GM23248 (cell line): Measurements from ENCODE around the gene CTTNBP2. TPM values are rescaled to one million over a fixed set of nuclear protein-coding genes. Genes with fewer than 3 reads are reported as not detected.

Experiments used
- DNase-seq: peaks from one replicate; pipeline ENCODE4 v3.0.0-alpha.2; 2015
- H2AFZ ChIP-seq: fragments of 200-600 bp; sonication (generic); 2 replicates; pipeline ENCODE4 v1.6.1; 2016; ENCODE audit warnings: antibody characterized with exemption
- H3F3A ChIP-seq: fragments of 200-600 bp; sonication (generic); 2 replicates; pipeline ENCODE4 v1.6.1; 2016; ENCODE audit warnings: mild to moderate bottlenecking, antibody characterized with exemption, mixed run types; ENCODE audit not compliant: insufficient read depth
- H3K27ac ChIP-seq: fragments of 200-600 bp; sonication (generic); 2 replicates; pipeline ENCODE4 v1.5.1; 2016; ENCODE audit warnings: mild to moderate bottlenecking
- H3K27me3 ChIP-seq: fragments of 200-600 bp; sonication (generic); replicated peaks from 2 replicates; pipeline ENCODE4 v1.6.1; 2016; ENCODE audit warnings: mild to moderate bottlenecking; ENCODE audit not compliant: insufficient read depth
- H3K36me3 ChIP-seq: fragments of 200-600 bp; sonication (generic); 2 replicates; pipeline ENCODE4 v1.6.1; 2016; ENCODE audit warnings: low read depth, mild to moderate bottlenecking
- H3K4me1 ChIP-seq: fragments of 200-600 bp; sonication (generic); 2 replicates; pipeline ENCODE4 v1.6.1; 2016; ENCODE audit warnings: mild to moderate bottlenecking; ENCODE audit not compliant: insufficient read depth
- H3K4me2 ChIP-seq: fragments of 200-600 bp; sonication (generic); one replicate; pipeline ENCODE4 v1.6.1; 2016; ENCODE audit warnings: mild to moderate bottlenecking; ENCODE audit not compliant: unreplicated experiment
- H3K4me3 ChIP-seq: fragments of 200-600 bp; sonication (generic); 2 replicates; pipeline ENCODE4 v1.5.1; 2016; ENCODE audit warnings: mild to moderate bottlenecking
- H3K79me2 ChIP-seq: fragments of 200-600 bp; sonication (generic); 2 replicates; pipeline ENCODE4 v1.6.1; 2016; ENCODE audit warnings: mild to moderate bottlenecking; ENCODE audit not compliant: insufficient read depth
- H3K9ac ChIP-seq: fragments of 200-600 bp; sonication (generic); 2 replicates; pipeline ENCODE4 v1.6.1; 2016; ENCODE audit warnings: mild to moderate bottlenecking
- H3K9me2 ChIP-seq: fragments of 200-600 bp; sonication (generic); 2 replicates; pipeline ENCODE4 v1.6.1; 2016; ENCODE audit warnings: mixed run types, mild to moderate bottlenecking, moderate library complexity; ENCODE audit not compliant: insufficient read depth
- H3K9me3 ChIP-seq: fragments of 200-600 bp; sonication (generic); one replicate; pipeline ENCODE4 v1.6.1; 2017; ENCODE audit warnings: low read depth
- H4K20me1 ChIP-seq: fragments of 200-600 bp; sonication (generic); 2 replicates; pipeline ENCODE4 v1.6.0; 2016; ENCODE audit not compliant: insufficient read depth
- EZH2 ChIP-seq: fragments of 200-600 bp; sonication (generic); IDR thresholded peaks from 2 replicates; pipeline ENCODE4 v1.6.1; 2018; ENCODE audit warnings: antibody characterized with exemption, mild to moderate bottlenecking; ENCODE audit not compliant: insufficient read depth, poor library complexity, severe bottlenecking
- EZH2phosphoT487 ChIP-seq: fragments of 200-600 bp; sonication (generic); IDR thresholded peaks from 2 replicates; pipeline ENCODE4 v1.6.1; 2018; ENCODE audit warnings: antibody characterized with exemption, moderate library complexity, mild to moderate bottlenecking, low read depth; ENCODE audit not compliant: insufficient read depth
- WGBS, 2 experiments: methylation state at CpG; one replicate each; pipeline ENCODE4 v1.1.6; 2015 to 2017; ENCODE audit warnings: low lambda C conversion rate in 2 of 2, low coverage in 1 of 2; ENCODE audit errors: missing lambda C conversion rate in 2 of 2; 5-methylcytosine and 5-hydroxymethylcytosine counted together
- in situ Hi-C: fragments of 300-500 bp; cut with MboI; formaldehyde crosslinking; loops from 2 replicates; pipeline ENCODE4 v1.15.0; 2020
- polyA plus RNA-seq: library from polyadenylated mRNA; unstranded; fragments of >200 nt; fragmentation: Nextera tagmentation; extraction: Ambion mirVana; gene quantifications from 2 replicates; pipeline ENCODE4 v1.2.1, GENCODE V29; 2016
- total RNA-seq: library from RNA; depleted of rRNA; stranded (reverse); fragments of >200 nt; shearing (Covaris generic); gene quantifications from 2 replicates; pipeline ENCODE4 v1.2.3, GENCODE V29; 2014

Gene CTTNBP2
- total and polyA plus RNA-seq, 2 experiments from 2014 or later: not detected

- no peaks in the 10 kb centered on the region for H3K9me2 ChIP-seq
- WGBS, 2 experiments: 23 to 29% methylated on average over 3 of the region's 3 CpGs
- no peaks in the 10 kb centered on the region for H3F3A ChIP-seq
- no peak overlapping the region for H2AFZ ChIP-seq
- no peaks in the 10 kb centered on the region for H4K20me1 ChIP-seq
- no peak overlapping the region for H3K4me3 ChIP-seq
- no peaks in the 10 kb centered on the region for H3K4me1 ChIP-seq
- H3K27ac ChIP-seq: no peak overlapping the region
- in situ Hi-C loops: no loop called here
- no peak for TF ChIP-seq EZH2phosphoT487
- no peak for TF ChIP-seq EZH2
- H3K9me3 ChIP-seq: no peaks in the 10 kb centered on the region
- no peaks in the 10 kb centered on the region for H3K36me3 ChIP-seq
- no peaks in the 10 kb centered on the region for H3K27me3 ChIP-seq
- DNase-seq: no peak
- no peaks in the 10 kb centered on the region for H3K79me2 ChIP-seq
- no peak overlapping the region for H3K4me2 ChIP-seq
- no peak overlapping the region for H3K9ac ChIP-seq
Measured at GRCh38 chr7:117807676-117808075, 65.6 kb downstream of the CTTNBP2 start.

- in situ Hi-C loops: no loop called here
- no peak for TF ChIP-seq EZH2phosphoT487
- TF ChIP-seq EZH2: no peak
- DNase-seq: no peak
- Histone ChIP-seq H3F3A (no peaks in the 10 kb centered on the region), H3K4me2 (no peak overlapping the region), H3K9ac (no peak overlapping the region), H3K4me3 (no peak overlapping the region), H3K36me3 (no peaks in the 10 kb centered on the region), H2AFZ (no peak overlapping the region), H3K27ac (no peak overlapping the region), H3K9me2 (no peaks in the 10 kb centered on the region), H3K4me1 (no peaks in the 10 kb centered on the region), H4K20me1 (no peaks in the 10 kb centered on the region), H3K9me3 (no peaks in the 10 kb centered on the region), H3K27me3 (no peaks in the 10 kb centered on the region), H3K79me2 (no peaks in the 10 kb centered on the region)
- 18 to 19% methylated on average over 5 of the region's 5 CpGs for WGBS, 2 experiments
Measured at GRCh38 chr7:117806011-117806410, 67.2 kb downstream of the CTTNBP2 start.

- 13 to 21% methylated on average over 3 of the region's 3 CpGs for WGBS, 2 experiments
Measured at GRCh38 chr7:117805241-117805640, 68.0 kb downstream of the CTTNBP2 start.

GRCh38 chr7:117803476-117803875 lies 69.8 kb downstream of the CTTNBP2 start:
- H3K36me3 ChIP-seq: no peaks in the 10 kb centered on the region
- no peaks in the 10 kb centered on the region for H3K9me3 ChIP-seq
- no peaks in the 10 kb centered on the region for H3K9me2 ChIP-seq
- H3K9ac ChIP-seq: no peak overlapping the region
- no peak overlapping the region for H3K4me2 ChIP-seq
- no peak for TF ChIP-seq EZH2phosphoT487
- TF ChIP-seq EZH2: no peak
- no peaks in the 10 kb centered on the region for H3K27me3 ChIP-seq
- no peaks in the 10 kb centered on the region for H3K4me1 ChIP-seq
- no peak overlapping the region for H3K4me3 ChIP-seq
- no peaks in the 10 kb centered on the region for H4K20me1 ChIP-seq
- 20 to 21% methylated on average over 2 of the region's 2 CpGs for WGBS, 2 experiments
- in situ Hi-C loops: no loop called here
- DNase-seq: no peak
- H3K79me2 ChIP-seq: no peaks in the 10 kb centered on the region
- no peak overlapping the region for H3K27ac ChIP-seq
- H2AFZ ChIP-seq: no peak overlapping the region
- H3F3A ChIP-seq: no peaks in the 10 kb centered on the region

More at GRCh38 chr7:117805241-117805640, 68.0 kb downstream of the CTTNBP2 start:
- H2AFZ ChIP-seq: no peak overlapping the region
- H3K36me3 ChIP-seq: no peaks in the 10 kb centered on the region
- H3K4me3 ChIP-seq: no peak overlapping the region
- no peak for TF ChIP-seq EZH2
- no peaks in the 10 kb centered on the region for H3K27me3 ChIP-seq
- no peaks in the 10 kb centered on the region for H3K79me2 ChIP-seq
- no peaks in the 10 kb centered on the region for H4K20me1 ChIP-seq
- H3K9me3 ChIP-seq: no peaks in the 10 kb centered on the region
- no peak overlapping the region for H3K27ac ChIP-seq
- no peak for DNase-seq
- H3K9me2 ChIP-seq: no peaks in the 10 kb centered on the region
- no peaks in the 10 kb centered on the region for H3F3A ChIP-seq
- no peak overlapping the region for H3K4me2 ChIP-seq
- H3K9ac ChIP-seq: no peak overlapping the region
- H3K4me1 ChIP-seq: no peaks in the 10 kb centered on the region
- in situ Hi-C loops: no loop called here

GRCh38 chr7:117802660-117803059 lies 70.6 kb downstream of the CTTNBP2 start:
- 40 to 42% methylated on average over 2 of the region's 2 CpGs for WGBS, 2 experiments
- Histone ChIP-seq H4K20me1 (no peaks in the 10 kb centered on the region), H3K9ac (no peak overlapping the region), H3F3A (no peaks in the 10 kb centered on the region), H3K9me3 (no peaks in the 10 kb centered on the region), H3K27ac (no peak overlapping the region), H3K4me1 (no peaks in the 10 kb centered on the region), H2AFZ (no peak overlapping the region), H3K27me3 (no peaks in the 10 kb centered on the region), H3K9me2 (no peaks in the 10 kb centered on the region), H3K36me3 (no peaks in the 10 kb centered on the region), H3K4me2 (no peak overlapping the region), H3K4me3 (no peak overlapping the region), H3K79me2 (no peaks in the 10 kb centered on the region)
- in situ Hi-C loops: no loop called here
- DNase-seq: no peak
- TF ChIP-seq EZH2phosphoT487 (no peak), EZH2 (no peak)
